GM10266 (cell line): Measurements from ENCODE around the gene PBX1.

ENCODE experiments used
- DNase-seq: peaks from one replicate; pipeline ENCODE4 v3.0.0; 2012; ENCODE audit errors: extremely low spot score
- TF ChIP-seq, protein P1 (sequence below): IDR thresholded peaks from 2 replicates; pipeline ENCODE4 v1.5.1; 2012; ENCODE audit warnings: mild to moderate bottlenecking, low read depth; ENCODE audit not compliant: control insufficient read depth, insufficient read depth; ENCODE audit errors: missing control alignments

The PBX1 gene

DNA sequence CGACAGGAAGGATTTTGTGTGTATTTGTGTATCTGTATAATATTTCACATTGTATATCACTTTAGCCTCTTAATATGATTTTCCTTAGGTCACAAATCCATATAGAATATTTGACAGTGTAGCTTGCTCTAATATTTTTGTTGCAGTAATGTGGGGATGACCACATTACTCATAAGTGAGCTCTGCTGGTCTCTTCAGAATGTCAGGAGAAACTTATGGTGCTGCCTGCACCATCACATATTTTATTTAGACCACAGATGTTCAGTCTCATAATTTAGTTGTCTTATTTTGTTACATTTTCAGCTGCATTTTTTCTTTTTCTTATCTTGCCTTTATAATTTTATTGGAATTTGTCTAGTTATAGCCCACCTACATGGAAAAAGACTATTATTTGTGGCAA is 205.3 kb downstream of the PBX1 start:
- DNase-seq = no peak
- TF ChIP-seq, protein P1, sequence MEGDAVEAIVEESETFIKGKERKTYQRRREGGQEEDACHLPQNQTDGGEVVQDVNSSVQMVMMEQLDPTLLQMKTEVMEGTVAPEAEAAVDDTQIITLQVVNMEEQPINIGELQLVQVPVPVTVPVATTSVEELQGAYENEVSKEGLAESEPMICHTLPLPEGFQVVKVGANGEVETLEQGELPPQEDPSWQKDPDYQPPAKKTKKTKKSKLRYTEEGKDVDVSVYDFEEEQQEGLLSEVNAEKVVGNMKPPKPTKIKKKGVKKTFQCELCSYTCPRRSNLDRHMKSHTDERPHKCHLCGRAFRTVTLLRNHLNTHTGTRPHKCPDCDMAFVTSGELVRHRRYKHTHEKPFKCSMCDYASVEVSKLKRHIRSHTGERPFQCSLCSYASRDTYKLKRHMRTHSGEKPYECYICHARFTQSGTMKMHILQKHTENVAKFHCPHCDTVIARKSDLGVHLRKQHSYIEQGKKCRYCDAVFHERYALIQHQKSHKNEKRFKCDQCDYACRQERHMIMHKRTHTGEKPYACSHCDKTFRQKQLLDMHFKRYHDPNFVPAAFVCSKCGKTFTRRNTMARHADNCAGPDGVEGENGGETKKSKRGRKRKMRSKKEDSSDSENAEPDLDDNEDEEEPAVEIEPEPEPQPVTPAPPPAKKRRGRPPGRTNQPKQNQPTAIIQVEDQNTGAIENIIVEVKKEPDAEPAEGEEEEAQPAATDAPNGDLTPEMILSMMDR = no peak

DNA sequence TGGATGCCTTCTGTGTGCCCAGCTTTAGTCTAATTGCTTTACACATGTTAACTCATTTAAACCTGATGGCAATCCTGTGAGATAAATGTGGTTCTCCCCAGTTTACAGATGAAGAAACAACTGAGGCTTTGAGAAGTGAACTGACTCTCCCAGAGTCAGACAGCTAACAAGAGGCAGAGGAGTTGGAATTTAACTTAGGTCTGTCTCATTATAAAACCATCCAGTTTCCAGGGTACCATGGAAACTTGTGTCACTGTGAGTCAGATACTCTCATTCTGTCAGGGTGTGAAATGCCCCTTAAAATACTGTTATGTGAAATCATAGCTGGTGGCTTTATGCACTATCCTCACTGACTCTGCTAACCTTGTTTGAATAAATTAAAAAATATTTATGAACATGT is 206.6 kb downstream of the PBX1 start:
- no peak for DNase-seq
- TF ChIP-seq, protein P1 = no peak

DNA sequence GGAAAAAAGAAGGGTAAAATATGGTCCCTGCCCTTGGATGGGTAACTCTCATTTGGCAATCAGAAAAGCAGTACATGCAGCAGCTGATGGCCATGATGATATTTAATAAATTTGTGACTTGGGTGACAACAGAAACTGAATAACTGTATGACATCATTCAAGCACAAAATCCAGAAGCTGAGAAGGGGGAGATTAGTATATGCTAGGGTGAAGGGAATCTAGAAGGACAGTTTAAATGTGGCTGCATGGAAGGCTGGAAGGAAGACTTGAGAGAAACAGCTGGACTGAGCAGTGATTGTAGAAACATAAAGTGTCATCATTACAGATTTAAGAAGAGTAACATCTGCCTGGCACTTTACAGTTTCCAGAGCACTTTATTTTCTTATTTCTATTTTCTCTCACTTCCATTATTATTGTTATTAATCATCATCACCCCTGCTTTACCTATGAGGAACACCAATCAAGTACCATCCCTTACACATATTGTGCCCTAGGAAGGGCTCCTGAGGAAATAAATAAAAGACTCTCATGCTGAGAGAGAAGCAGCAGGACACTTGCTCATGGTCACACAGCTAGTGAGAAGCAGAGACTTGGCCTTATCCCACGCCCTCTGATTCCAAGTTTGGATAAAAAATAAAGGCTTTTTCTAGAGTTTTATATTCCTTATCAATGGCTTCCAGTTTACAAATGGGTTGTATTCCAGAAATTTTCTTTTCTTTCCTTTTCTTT is 207.2 kb downstream of the PBX1 start:
- TF ChIP-seq, protein P1 = no peak
- DNase-seq = no peak

DNA sequence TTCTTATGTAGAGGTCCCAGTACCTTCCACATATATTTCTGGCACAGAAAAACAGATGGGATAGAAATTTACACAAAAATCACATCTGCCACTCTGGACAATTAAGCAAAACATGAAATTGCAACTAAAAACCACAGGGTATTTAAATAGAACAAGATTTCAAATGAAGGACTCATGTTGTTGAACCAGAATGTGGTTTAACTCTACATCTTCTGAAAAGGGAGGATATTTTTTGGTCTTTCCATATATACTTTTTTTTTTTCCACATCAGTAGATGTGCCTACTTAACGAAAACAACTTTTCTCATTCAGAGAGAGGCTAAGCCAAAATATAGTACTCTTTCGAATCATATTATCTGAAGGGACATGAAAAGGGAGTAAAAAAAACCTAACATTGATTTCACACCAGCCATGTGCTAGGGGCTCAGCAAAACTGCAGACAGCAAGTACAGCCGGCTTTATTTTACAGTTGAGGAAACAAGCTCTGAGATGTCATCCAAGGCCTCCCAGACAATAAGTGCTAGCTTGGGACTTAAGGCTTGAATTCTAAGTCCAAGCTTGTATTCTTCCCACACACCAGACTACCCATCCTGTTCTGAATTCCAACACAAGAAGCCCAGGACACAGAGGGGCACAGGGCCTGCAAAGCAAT is 208.9 kb downstream of the PBX1 start:
- no peak for DNase-seq
- TF ChIP-seq, protein P1 = no peak

DNA sequence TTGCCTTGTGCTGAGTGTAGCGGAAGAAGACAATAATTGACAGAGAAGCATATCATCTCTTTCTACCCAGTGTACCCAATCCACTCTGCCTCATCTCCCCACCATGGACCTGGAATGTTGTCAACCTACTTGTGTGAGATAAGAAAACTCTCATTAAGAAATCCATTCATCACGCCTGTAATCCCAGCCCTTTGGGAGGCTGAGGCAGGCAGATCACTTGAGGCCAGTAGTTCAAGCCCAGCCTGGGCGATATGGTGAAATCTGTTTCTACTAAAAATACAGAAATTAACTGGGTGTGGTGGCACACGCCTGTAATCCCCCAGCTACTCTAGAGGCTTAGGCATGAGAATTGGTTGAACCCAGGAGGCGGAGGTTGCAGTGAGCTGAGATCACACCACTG is 209.6 kb downstream of the PBX1 start:
- no peak for DNase-seq
- TF ChIP-seq, protein P1 = no peak

DNA sequence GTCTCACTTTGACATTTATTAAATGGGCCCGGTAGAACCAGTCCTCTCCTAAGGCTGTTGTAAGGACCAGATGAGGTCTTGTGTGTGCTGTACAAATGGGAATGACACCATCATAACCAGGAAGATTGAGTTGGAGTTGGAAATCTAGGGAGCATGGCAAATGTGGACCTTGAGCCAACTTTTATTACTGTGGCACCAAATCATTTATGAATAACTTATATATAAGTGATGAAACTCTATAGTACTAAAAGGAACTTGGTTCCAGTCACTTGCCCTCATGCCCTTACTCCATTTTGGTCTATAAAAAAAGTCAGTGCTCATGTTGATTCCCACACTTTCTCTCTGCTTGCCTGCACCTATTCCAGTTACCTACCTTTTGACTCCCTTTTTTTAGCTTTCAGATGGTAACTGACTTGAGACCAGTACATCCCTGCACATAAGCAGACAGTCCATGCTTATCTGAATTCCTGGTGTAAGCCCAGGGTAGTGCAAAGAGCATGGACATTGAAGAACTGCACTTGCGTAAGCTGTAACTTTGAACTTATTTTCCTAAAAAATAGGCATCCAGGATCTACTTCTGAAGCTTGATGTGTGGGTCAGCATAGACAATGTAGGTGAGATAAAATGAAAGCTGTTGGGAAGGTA is 210.6 kb downstream of the PBX1 start:
- TF ChIP-seq, protein P1 = no peak

DNA sequence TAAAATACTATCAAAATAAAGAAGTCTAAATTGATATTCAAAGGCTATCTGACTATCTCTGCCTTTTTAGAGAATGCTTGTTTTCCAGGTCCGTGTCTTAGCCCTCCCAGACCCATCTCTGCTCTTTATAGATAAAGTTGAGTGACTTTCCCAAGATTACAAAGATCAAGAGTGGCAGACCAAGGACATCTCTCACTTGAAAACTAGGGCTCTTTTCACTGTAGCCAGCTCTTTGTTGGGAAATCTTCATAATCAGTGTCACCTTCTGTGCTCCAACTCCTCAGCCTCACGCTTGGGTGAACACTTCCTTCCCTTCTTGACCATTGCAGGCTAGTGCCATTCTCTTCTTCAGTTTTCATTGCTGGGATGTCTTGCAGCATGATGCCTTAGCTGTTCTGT is 211.1 kb downstream of the PBX1 start:
- DNase-seq = no peak
- TF ChIP-seq, protein P1 = no peak

More for the DNA sequence above, 210.6 kb downstream of the PBX1 start:
- no peak for DNase-seq
